GM21515 (cell line): ENCODE data around the gene ZNHIT3.
A peak's percentile ranks its signal among the peaks of the same experiment; 100 is the strongest.

Source experiments
- ATAC-seq: cut with Tn5 transposase; IDR thresholded peaks from one replicate; pipeline ENCODE4 v1.9.1; 2021; ENCODE audit not compliant: unreplicated experiment

Gene ZNHIT3

GRCh38 chr17:36509272-36509985, 22.9 kb downstream of the ZNHIT3 start:
- ATAC-seq, result no peak

GRCh38 chr17:36510636-36511035, 24.2 kb downstream of the ZNHIT3 start:
- ATAC-seq, result no peak

- ATAC-seq, result no peak
Measured at GRCh38 chr17:36511216-36511615, 24.7 kb downstream of the ZNHIT3 start.

- ATAC-seq, result no peak
Measured at GRCh38 chr17:36512641-36513040, 26.2 kb downstream of the ZNHIT3 start.

GRCh38 chr17:36514856-36515255, 28.4 kb downstream of the ZNHIT3 start:
- no peak for ATAC-seq

GRCh38 chr17:36515837-36516236, 29.4 kb downstream of the ZNHIT3 start:
- no peak for ATAC-seq

- no peak for ATAC-seq
Measured at GRCh38 chr17:36523113-36523512, 36.6 kb downstream of the ZNHIT3 start.

- no peak for ATAC-seq
Measured at GRCh38 chr17:36524428-36524876, 38.0 kb downstream of the ZNHIT3 start.

- ATAC-seq, result no peak
Measured at GRCh38 chr17:36525113-36525512, 38.6 kb downstream of the ZNHIT3 start.

GRCh38 chr17:36525888-36526287, 39.4 kb downstream of the ZNHIT3 start:
- no peak for ATAC-seq

GRCh38 chr17:36527621-36528250, 41.3 kb downstream of the ZNHIT3 start:
- no peak for ATAC-seq

- no peak for ATAC-seq
Measured at GRCh38 chr17:36529121-36529520, 42.6 kb downstream of the ZNHIT3 start.

- ATAC-seq, result no peak
Measured at GRCh38 chr17:36532435-36532975, 46.0 kb downstream of the ZNHIT3 start.

GRCh38 chr17:36533935-36534839, 47.7 kb downstream of the ZNHIT3 start:
- ATAC-seq, result peak; percentile 31

- ATAC-seq, result peak; percentile 58
Measured at GRCh38 chr17:36534840-36535668, 48.6 kb downstream of the ZNHIT3 start, which contains the start of the genes MYO19 and PIGW. Gene MYO19, minus strand, starts transcription at chr17:36534868. Its CDS starts 2,330 bp downstream, at chr17:36532538. Gene PIGW, plus strand, starts transcription at chr17:36534987. Its CDS starts 2,115 bp downstream, at chr17:36537102.

- ATAC-seq, result no peak
Measured at GRCh38 chr17:36535669-36536081, 49.2 kb downstream of the ZNHIT3 start.

- no peak for ATAC-seq
Measured at GRCh38 chr17:36540696-36541095, 54.2 kb downstream of the ZNHIT3 start.

GRCh38 chr17:36542755-36543154, 56.3 kb downstream of the ZNHIT3 start:
- ATAC-seq, result no peak

GRCh38 chr17:36544044-36544306, 57.5 kb downstream of the ZNHIT3 start:
- peak; percentile 11 for ATAC-seq

- peak; percentile 47 for ATAC-seq
Measured at GRCh38 chr17:36544307-36545076, 58.0 kb downstream of the ZNHIT3 start, which contains the start of gene GGNBP2. Gene GGNBP2, plus strand, starts transcription at chr17:36544919. Its CDS starts 806 bp downstream, at chr17:36545725.
